ENCODE results near the gene KRT82.

The KRT82 gene

GRCh38 chr12:52401526-52401925 is 4.6 kb downstream of the KRT82 start:
- no peaks in the 10 kb centered on the region for H3K9me3 ChIP-seq
- H3K27me3 ChIP-seq = no peaks in the 10 kb centered on the region
- H3K36me3 ChIP-seq = no peaks in the 10 kb centered on the region
- TF ChIP-seq CTCF (IDR thresholded peaks at IDR 0.05; ENCODE audit: low read depth, low read length) = no peak
- H3K4me1 ChIP-seq = no peaks in the 10 kb centered on the region
- no peak for DNase-seq
- no peak overlapping the region for H3K4me3 ChIP-seq (ENCODE audit: low read depth, low read length)

GRCh38 chr12:52400906-52401305 is 5.2 kb downstream of the KRT82 start:
- Histone ChIP-seq H3K4me1 (no peaks in the 10 kb centered on the region), H3K36me3 (no peaks in the 10 kb centered on the region), H3K9me3 (no peaks in the 10 kb centered on the region), H3K27me3 (no peaks in the 10 kb centered on the region; the same call in 1 of the 2 replicates), H3K4me3 (ENCODE audit: low read depth, low read length) (no peak overlapping the region)
- TF ChIP-seq CTCF (IDR thresholded peaks at IDR 0.05; ENCODE audit: low read depth, low read length) = no peak
- no peak for DNase-seq

GRCh38 chr12:52399756-52400155 is 6.4 kb downstream of the KRT82 start:
- no peak for DNase-seq
- no peaks in the 10 kb centered on the region for H3K36me3 ChIP-seq
- H3K4me1 ChIP-seq = no peaks in the 10 kb centered on the region
- H3K4me3 ChIP-seq (ENCODE audit: low read depth, low read length) = no peak overlapping the region
- no peak for TF ChIP-seq CTCF (IDR thresholded peaks at IDR 0.05; ENCODE audit: low read depth, low read length)
- H3K9me3 ChIP-seq = no peaks in the 10 kb centered on the region
- H3K27me3 ChIP-seq = no peaks in the 10 kb centered on the region; the same call in 1 of the 2 replicates

GRCh38 chr12:52398176-52398575 is 8.0 kb downstream of the KRT82 start:
- DNase-seq = no peak
- TF ChIP-seq CTCF (IDR thresholded peaks at IDR 0.05; ENCODE audit: low read depth, low read length) = no peak
- no peaks in the 10 kb centered on the region for H3K36me3 ChIP-seq
- no peaks in the 10 kb centered on the region; the same call in 1 of the 2 replicates for H3K27me3 ChIP-seq
- no peak overlapping the region for H3K4me3 ChIP-seq (ENCODE audit: low read depth, low read length)
- no peaks in the 10 kb centered on the region for H3K9me3 ChIP-seq
- H3K4me1 ChIP-seq = no peaks in the 10 kb centered on the region

GRCh38 chr12:52396656-52397055 is 9.5 kb downstream of the KRT82 start:
- DNase-seq = no peak
- no peaks in the 10 kb centered on the region for H3K9me3 ChIP-seq
- H3K27me3 ChIP-seq = no peaks in the 10 kb centered on the region; the same call in 1 of the 2 replicates
- peaks cover 1% of the 10 kb centered on the region for H3K4me1 ChIP-seq
- H3K4me3 ChIP-seq (ENCODE audit: low read depth, low read length) = no peak overlapping the region
- no peaks in the 10 kb centered on the region for H3K36me3 ChIP-seq
- no peak for TF ChIP-seq CTCF (IDR thresholded peaks at IDR 0.05; ENCODE audit: low read depth, low read length)

- H3K9me3 ChIP-seq = no peaks in the 10 kb centered on the region
- no peak for DNase-seq
- peak; percentile 34 for TF ChIP-seq CTCF (IDR thresholded peaks at IDR 0.05; ENCODE audit: low read depth, low read length)
- H3K27me3 ChIP-seq = no peaks in the 10 kb centered on the region; the same call in 1 of the 2 replicates
- peaks cover 5% of the 10 kb centered on the region for H3K4me1 ChIP-seq
- no peaks in the 10 kb centered on the region for H3K36me3 ChIP-seq
- no peak overlapping the region for H3K4me3 ChIP-seq (ENCODE audit: low read depth, low read length)
These were observed 10.2 kb downstream of the KRT82 start for GRCh38 chr12:52395761-52396434.
